OCI-LY1 (cell line): ENCODE data around the gene SDK1.

ENCODE experiments used
- EZH2 ChIP-seq: fragments of 200-600 bp; sonication (generic), shearing (Covaris generic); IDR thresholded peaks from 2 replicates; pipeline ENCODE4 v1.8.0; 2017; ENCODE audit warnings: borderline replicate concordance, mixed run types, mild to moderate bottlenecking, antibody characterized with exemption, low read length, moderate library complexity, mixed read lengths
- TF ChIP-seq, protein P1 (sequence below): fragments of 200-600 bp; sonication (generic), shearing (Covaris generic); IDR thresholded peaks from 2 replicates; pipeline ENCODE4 v1.5.1; 2017; ENCODE audit warnings: mild to moderate bottlenecking, antibody characterized with exemption, low read length, moderate library complexity, mixed read lengths

GRCh38 chr7:3649678-3650440 is 348.8 kb downstream of the SDK1 start:
- TF ChIP-seq EZH2, result no peak
- TF ChIP-seq, protein P1, sequence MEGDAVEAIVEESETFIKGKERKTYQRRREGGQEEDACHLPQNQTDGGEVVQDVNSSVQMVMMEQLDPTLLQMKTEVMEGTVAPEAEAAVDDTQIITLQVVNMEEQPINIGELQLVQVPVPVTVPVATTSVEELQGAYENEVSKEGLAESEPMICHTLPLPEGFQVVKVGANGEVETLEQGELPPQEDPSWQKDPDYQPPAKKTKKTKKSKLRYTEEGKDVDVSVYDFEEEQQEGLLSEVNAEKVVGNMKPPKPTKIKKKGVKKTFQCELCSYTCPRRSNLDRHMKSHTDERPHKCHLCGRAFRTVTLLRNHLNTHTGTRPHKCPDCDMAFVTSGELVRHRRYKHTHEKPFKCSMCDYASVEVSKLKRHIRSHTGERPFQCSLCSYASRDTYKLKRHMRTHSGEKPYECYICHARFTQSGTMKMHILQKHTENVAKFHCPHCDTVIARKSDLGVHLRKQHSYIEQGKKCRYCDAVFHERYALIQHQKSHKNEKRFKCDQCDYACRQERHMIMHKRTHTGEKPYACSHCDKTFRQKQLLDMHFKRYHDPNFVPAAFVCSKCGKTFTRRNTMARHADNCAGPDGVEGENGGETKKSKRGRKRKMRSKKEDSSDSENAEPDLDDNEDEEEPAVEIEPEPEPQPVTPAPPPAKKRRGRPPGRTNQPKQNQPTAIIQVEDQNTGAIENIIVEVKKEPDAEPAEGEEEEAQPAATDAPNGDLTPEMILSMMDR, result no peak
